GM15510 (cell line): ENCODE measurements around the gene TMEM222.

Experiments
- POLR2A ChIP-seq: IDR thresholded peaks from 3 replicates; pipeline ENCODE4 v1.6.1; 2011; ENCODE audit warnings: borderline replicate concordance; ENCODE audit not compliant: insufficient read length; ENCODE audit errors: extremely low read depth

TMEM222 gene

DNA sequence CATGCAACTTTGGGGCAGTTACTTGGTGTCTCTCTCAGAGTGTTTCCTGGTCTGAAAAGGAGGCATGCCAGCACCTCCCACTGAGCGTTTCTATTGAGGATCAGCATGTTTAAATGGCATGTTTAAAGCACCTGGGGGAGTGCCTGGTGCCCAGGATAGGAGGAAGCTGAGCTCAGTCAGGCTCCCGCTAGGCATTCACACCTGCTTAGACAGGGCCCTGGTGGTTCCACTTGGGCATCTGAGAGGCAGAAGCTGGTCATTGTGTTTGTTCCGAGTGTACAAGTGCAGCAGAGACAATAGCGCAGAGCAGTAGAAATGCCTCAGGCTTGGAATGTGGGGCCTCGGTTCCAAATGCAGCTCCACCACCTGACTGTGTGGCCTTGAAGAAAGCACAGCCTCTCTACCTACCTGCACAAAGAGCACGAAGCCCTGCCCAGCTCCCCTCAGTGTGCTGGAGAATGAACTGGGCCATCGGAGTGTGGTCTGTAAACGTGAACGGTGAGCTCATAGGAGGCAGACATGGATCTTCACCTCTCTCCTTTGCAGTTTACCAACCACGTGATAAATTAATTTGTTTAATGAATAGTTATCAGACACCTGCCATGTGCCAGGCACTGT, 20.3 kb upstream of the TMEM222 start:
- no peak for TF ChIP-seq POLR2A

GRCh38 chr1:27302612-27303011, 19.4 kb upstream of the TMEM222 start:
- no peak for TF ChIP-seq POLR2A

DNA sequence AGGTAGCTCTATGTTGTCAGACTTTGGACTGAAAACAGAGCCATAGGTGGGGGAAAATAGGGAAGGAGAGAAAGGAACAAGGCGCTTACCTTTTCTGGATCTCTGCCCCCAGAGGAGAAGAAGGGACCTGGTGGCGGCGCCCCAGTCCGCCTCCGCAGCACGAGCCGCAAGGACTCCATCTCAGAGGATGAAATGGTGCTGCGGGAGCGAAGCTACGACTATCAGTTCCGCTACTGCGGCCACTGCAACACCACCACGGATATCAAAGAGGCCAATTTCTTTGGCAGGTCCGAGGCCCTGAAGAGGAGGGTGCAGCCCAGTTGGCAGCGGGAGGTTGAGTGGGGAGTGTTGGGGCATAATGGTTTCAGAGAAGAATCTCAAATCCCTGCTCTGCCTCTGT, 18.5 kb upstream of the TMEM222 start:
- TF ChIP-seq POLR2A, result no peak

DNA sequence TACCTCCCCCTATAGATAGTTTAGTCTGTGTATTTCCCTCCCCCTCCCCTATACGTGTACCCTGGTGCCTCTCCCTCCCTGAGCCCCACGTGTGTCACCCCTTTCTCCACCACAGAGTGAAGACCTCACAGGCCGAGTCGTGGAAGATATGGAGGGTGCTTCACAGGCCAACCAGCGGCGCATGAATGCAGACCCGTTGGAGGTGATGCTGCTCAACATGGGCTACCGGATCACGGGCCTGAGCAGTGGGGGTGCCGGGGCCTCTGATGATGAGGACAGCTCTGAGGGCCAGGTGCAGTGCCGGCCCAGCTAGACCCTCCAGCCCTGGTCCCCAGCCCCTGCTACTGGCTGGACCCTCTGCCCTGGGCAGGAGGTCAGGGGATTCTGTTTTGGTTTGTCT, 15.9 kb upstream of the TMEM222 start:
- TF ChIP-seq POLR2A, result no peak

- TF ChIP-seq POLR2A, result no peak
These were observed 14.8 kb upstream of the TMEM222 start for GRCh38 chr1:27306892-27307761.

DNA sequence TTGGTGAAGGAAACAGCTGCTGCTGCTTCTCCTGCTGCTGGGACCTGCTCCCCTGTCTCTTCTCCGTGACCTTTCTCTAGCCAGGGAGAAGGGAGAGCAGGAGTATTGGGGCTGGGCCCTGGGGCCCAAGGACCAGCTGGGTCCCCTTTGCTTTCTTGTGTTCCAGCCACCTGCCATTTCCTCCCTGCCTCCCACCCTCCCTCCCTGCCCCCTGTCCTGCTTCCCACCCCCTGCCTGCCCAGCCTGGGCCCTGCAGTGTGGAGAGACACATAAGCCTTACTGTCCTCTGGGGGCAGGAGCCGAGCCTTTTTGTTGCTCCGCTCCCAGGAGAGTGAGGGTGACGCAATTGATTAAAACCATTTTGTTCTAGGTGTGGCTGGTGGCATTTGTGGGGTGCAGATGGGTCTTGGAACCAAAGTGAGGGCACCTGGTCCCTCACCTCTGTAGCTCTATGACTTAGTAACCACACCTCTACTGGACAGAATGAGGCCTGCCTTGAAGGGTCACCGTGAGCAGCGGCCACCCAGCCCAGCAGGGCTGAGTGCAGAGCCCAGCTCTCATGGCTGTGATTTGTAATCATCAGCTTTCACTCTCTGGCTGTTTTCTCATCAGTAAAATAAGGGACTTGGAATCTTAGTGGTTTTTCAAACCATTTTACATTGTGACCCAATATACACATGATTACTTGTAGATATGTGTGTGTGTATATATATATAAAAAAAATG, 13.9 kb upstream of the TMEM222 start:
- TF ChIP-seq POLR2A, result no peak

GRCh38 chr1:27314169-27314568, 7.8 kb upstream of the TMEM222 start:
- no peak for TF ChIP-seq POLR2A

DNA sequence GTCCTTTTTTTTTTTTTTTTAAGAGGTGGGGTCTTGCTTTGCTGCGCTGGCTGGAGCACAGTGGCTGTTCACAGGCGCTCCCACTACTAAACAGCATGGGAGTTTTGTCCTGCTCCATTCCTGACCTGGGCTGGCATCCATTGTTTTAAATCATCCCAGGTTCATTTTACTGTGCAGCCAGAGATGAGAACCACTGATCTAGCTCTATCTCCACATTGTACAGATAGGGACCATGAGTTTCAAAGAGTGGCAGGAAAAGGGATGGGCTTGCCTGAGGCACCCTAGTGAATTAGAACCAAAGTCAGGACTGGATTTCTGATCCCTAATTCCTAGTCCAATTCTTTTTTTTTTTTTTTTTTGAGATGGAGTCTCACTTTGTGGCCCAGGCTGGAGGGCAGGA, 7.2 kb upstream of the TMEM222 start:
- no peak for TF ChIP-seq POLR2A

- TF ChIP-seq POLR2A, result no peak
These were observed 5.1 kb upstream of the TMEM222 start for GRCh38 chr1:27316860-27317259.

DNA sequence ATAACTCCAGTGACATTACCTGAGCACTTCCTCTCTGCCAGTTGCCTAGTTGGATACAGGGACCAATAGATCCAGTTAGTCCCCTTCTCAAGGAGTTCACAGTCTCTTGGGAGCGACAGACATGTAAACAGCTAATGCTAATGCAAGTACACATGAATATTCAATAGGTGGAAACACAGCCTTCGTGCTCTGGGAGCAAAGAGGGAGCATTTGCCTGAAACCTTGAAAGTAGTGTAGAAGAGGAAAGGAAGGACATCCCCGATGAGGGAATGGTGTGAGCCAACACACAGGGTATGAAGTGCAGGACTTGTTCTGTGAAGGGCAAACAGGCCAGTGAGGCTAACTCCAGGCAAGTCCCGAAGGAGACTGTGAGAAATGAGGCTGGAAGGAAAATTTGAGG, 3.8 kb upstream of the TMEM222 start:
- TF ChIP-seq POLR2A, result no peak

DNA sequence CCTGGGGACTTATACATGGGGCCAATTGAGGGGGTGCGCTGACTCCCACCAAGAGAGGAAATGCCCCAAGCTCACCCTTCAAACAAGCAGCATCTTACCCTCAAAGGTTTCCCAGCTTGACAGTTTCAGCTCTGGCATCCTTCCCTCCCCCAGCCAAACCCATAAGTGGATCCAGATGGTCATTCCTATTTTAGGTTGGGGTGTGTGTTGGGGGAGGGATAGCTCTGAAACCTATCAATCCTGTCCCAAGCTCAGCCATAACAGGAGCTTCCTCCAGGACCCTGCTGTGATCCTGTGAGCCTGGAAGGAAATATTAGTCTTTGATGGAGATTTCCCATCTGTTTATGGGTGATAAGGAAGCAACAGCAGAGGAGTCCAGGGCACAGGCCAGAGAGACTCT, 3.4 kb upstream of the TMEM222 start:
- TF ChIP-seq POLR2A, result no peak

- TF ChIP-seq POLR2A, result no peak
These were observed 742 bp downstream of the TMEM222 start for GRCh38 chr1:27322569-27323240.

GRCh38 chr1:27325286-27325685, 3.3 kb downstream of the TMEM222 start:
- TF ChIP-seq POLR2A, result no peak

- no peak for TF ChIP-seq POLR2A
These were observed 6.0 kb downstream of the TMEM222 start for GRCh38 chr1:27327964-27328363.

DNA sequence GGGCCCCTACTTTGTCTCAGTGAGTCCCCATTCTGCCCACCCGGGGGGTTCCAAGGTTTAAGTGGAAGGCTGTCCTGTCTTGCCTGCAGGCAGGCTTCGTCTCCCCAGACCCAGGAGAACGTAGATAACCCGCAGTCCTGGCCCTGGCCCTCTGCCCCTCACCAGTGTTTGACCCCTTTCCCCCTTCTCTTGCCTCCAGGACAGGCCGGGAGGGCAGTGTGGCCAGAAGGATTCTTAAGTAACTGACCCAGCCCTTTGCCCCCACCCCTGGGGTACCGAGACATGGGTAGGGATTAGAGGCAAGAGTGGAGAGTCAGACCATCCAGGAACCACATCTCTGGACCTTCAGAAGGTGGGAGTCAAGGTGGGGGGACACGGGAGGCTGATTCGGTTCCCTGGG, 8.8 kb downstream of the TMEM222 start:
- TF ChIP-seq POLR2A, result no peak

GRCh38 chr1:27331426-27331825, 9.5 kb downstream of the TMEM222 start:
- no peak for TF ChIP-seq POLR2A

DNA sequence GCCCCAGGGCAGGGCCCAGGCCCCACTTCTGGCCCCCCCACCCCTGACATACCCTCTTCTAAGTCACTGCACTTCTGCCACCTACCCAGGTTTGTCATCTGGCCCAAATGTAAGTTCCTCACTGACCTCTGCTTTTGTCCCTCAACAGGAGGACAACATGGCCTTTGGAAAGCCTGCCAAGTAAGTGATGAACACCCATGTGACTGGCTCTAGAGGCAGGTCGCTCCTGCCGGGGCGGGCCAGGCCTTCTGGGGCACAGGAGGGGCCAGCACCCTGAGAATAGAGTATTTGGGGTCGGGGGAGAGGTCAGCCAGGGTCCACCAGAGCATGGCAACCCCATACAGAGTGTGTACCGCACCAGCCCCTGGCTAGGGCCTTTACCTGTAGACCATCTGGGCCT, 10.0 kb downstream of the TMEM222 start:
- TF ChIP-seq POLR2A, result no peak
